Natural killer cell (primary cell): Measurements from ENCODE around the gene ATP11A. TPM values are rescaled to one million over a fixed set of nuclear protein-coding genes. Genes with fewer than 3 reads are reported as not detected.

Source experiments
- ATAC-seq, 3 donors: fragments of 150-1000 bp in 2 of 3; fragments of 200-7000 bp in 1 of 3; cut with Tn5 transposase; 1 replicate in 1 of 3; 2 replicates in 2 of 3; pipeline ENCODE4 v1.10.0; 2021; ENCODE audit warnings: mild to moderate bottlenecking in 2 of 3, moderate library complexity in 2 of 3
- DNase-seq, 2 donors: peaks; one replicate each; pipeline versions ENCODE4 v3.0.0 to v3.0.0-alpha.2; 2013 to 2021; ENCODE audit warnings: mixed read lengths in 1 of 2
- H3K27ac ChIP-seq: one replicate; pipeline ENCODE4 v1.5.1; 2013; ENCODE audit warnings: mild to moderate bottlenecking, low read length
- H3K27me3 ChIP-seq: one replicate; pipeline ENCODE4 v1.6.1; 2013; ENCODE audit warnings: low read length; ENCODE audit not compliant: control insufficient read depth, insufficient read depth
- H3K36me3 ChIP-seq: one replicate; pipeline ENCODE4 v1.6.1; 2013; ENCODE audit warnings: low read length; ENCODE audit not compliant: control insufficient read depth, insufficient read depth
- H3K4me1 ChIP-seq: one replicate; pipeline ENCODE4 v1.6.1; 2013; ENCODE audit warnings: low read length; ENCODE audit not compliant: control insufficient read depth, insufficient read depth
- H3K4me3 ChIP-seq: one replicate; pipeline ENCODE4 v1.5.1; 2013; ENCODE audit warnings: low read length
- H3K9me3 ChIP-seq: one replicate; pipeline ENCODE4 v1.6.1; 2013; ENCODE audit warnings: low read length; ENCODE audit not compliant: control insufficient read depth, insufficient read depth
- H3K27ac Mint-ChIP-seq, 2 donors: one replicate each; pipeline ENCODE4 v1.8.0; 2022; ENCODE audit warnings: mild to moderate bottlenecking in 2 of 2, mixed read lengths in 2 of 2, moderate library complexity in 1 of 2
- H3K27me3 Mint-ChIP-seq, 2 donors: one replicate each; pipeline ENCODE4 v1.8.0; 2022; ENCODE audit warnings: low read depth in 2 of 2, mixed read lengths in 2 of 2
- H3K36me3 Mint-ChIP-seq: one replicate; pipeline ENCODE4 v1.8.0; 2022; ENCODE audit warnings: mixed read lengths
- H3K4me1 Mint-ChIP-seq, 2 donors: one replicate each; pipeline ENCODE4 v1.8.0; 2022; ENCODE audit warnings: mixed read lengths in 2 of 2
- H3K4me3 Mint-ChIP-seq: one replicate; pipeline ENCODE4 v1.8.0; 2022; ENCODE audit warnings: mild to moderate bottlenecking, moderate library complexity, mixed read lengths
- H3K9me3 Mint-ChIP-seq, 2 donors: one replicate each; pipeline ENCODE4 v1.8.0; 2022; ENCODE audit warnings: mixed read lengths in 2 of 2
- CTCF ChIP-seq: fragments of 200-600 bp; IDR thresholded peaks from one replicate; pipeline ENCODE4 v1.8.0; 2022; ENCODE audit warnings: antibody characterized with exemption
- WGBS: methylation state at CpG from one replicate; pipeline ENCODE4 v1.1.7; 2013; ENCODE audit warnings: missing lambda C conversion rate; ENCODE audit not compliant: insufficient coverage; 5-methylcytosine and 5-hydroxymethylcytosine counted together
- intact Hi-C: fragments of 100-400 bp; cut with micrococcal nuclease; formaldehyde crosslinking; loops from one replicate; pipeline ENCODE4 v1.14.2; 2022
- total RNA-seq, 4 donors: library from RNA; stranded (reverse); fragments of 120-200 nt in 1 of 4; gene quantifications; one replicate each; pipeline versions ENCODE4 v1.2.3 to v1.2.4, GENCODE V29; 2013 to 2022

Gene ATP11A
- total RNA-seq, 3 donors from 2014 or later (not counting 1 experiment from before 2014, with no cell fraction given) = 47.1 to 68.6 (median 50.7) TPM

- Mint-ChIP-seq H3K27ac (no peak overlapping the region), H3K4me3 (no peak overlapping the region), H3K9me3 (no peaks in the 10 kb centered on the region), H3K4me1 (peaks cover 0 to 5% of the 10 kb centered on the region in 2 donors), H3K36me3 (no peaks in the 10 kb centered on the region), H3K27me3 (no peaks in the 10 kb centered on the region)
- intact Hi-C loops = no loop called here
- ATAC-seq = no peak
- no peaks in the 10 kb centered on the region for H3K36me3 ChIP-seq
- WGBS = 94% methylated on average over 18 of the region's 18 CpGs
- no peaks in the 10 kb centered on the region for H3K9me3 ChIP-seq
- no peak overlapping the region for H3K27ac ChIP-seq
- no peak overlapping the region for H3K4me3 ChIP-seq
- H3K27me3 ChIP-seq = no peaks in the 10 kb centered on the region
- DNase-seq = no peak
- peaks cover 2% of the 10 kb centered on the region for H3K4me1 ChIP-seq
- no peak for TF ChIP-seq CTCF
Observed at GRCh38 chr13:112867301-112867711, 177.5 kb downstream of the ATP11A start.

- ATAC-seq = no peak
Observed at GRCh38 chr13:112868308-112868707, 178.5 kb downstream of the ATP11A start.

GRCh38 chr13:112869202-112870050 lies 179.6 kb downstream of the ATP11A start:
- H3K9me3 Mint-ChIP-seq = peaks cover 8 to 10% of the 10 kb centered on the region in 2 donors
- H3K36me3 Mint-ChIP-seq = peaks cover 7% of the 10 kb centered on the region
- ATAC-seq (no peak), DNase-seq (no peak)
- TF ChIP-seq CTCF = no peak
- 61% methylated on average over 15 of the region's 15 CpGs for WGBS
- no peak overlapping the region for H3K4me3 Mint-ChIP-seq
- H3K4me3 ChIP-seq = no peak overlapping the region
- no peak overlapping the region for H3K27ac Mint-ChIP-seq
- no peaks in the 10 kb centered on the region for H3K36me3 ChIP-seq
- H3K27me3 ChIP-seq = no peaks in the 10 kb centered on the region
- H3K27me3 Mint-ChIP-seq = no peaks in the 10 kb centered on the region
- peaks cover 17% of the 10 kb centered on the region for H3K9me3 ChIP-seq
- intact Hi-C loops = no loop called here
- H3K4me1 Mint-ChIP-seq = peaks cover 14 to 20% of the 10 kb centered on the region in 2 donors
- peaks cover 24% of the 10 kb centered on the region for H3K4me1 ChIP-seq
- no peak overlapping the region for H3K27ac ChIP-seq

More at GRCh38 chr13:112868308-112868707, 178.5 kb downstream of the ATP11A start:
- Mint-ChIP-seq H3K4me1 (peaks cover 4 to 13% of the 10 kb centered on the region in 2 donors), H3K36me3 (peaks cover 2% of the 10 kb centered on the region), H3K4me3 (no peak overlapping the region), H3K9me3 (peaks cover 5 to 7% of the 10 kb centered on the region in 2 donors), H3K27ac (peak overlapping the region in 1 of 2 donors; percentile 4), H3K27me3 (no peaks in the 10 kb centered on the region)
- TF ChIP-seq CTCF = no peak
- intact Hi-C loops = no loop called here
- H3K4me3 ChIP-seq = no peak overlapping the region
- peaks cover 12% of the 10 kb centered on the region for H3K4me1 ChIP-seq
- DNase-seq = no peak
- 96% methylated on average over 5 of the region's 5 CpGs for WGBS
- no peaks in the 10 kb centered on the region for H3K36me3 ChIP-seq
- H3K27me3 ChIP-seq = no peaks in the 10 kb centered on the region
- peaks cover 10% of the 10 kb centered on the region for H3K9me3 ChIP-seq
- no peak overlapping the region for H3K27ac ChIP-seq

- Mint-ChIP-seq H3K4me3 (no peak overlapping the region), H3K36me3 (peaks cover 7% of the 10 kb centered on the region), H3K9me3 (peaks cover 8 to 10% of the 10 kb centered on the region in 2 donors), H3K27me3 (no peaks in the 10 kb centered on the region), H3K4me1 (peaks cover 19 to 24% of the 10 kb centered on the region in 2 donors), H3K27ac (no peak overlapping the region)
- no peak for TF ChIP-seq CTCF
- WGBS = 53% methylated on average over 1 of the region's 2 CpGs
- no peak overlapping the region for H3K4me3 ChIP-seq
- intact Hi-C loops = no loop called here
- no peak overlapping the region for H3K27ac ChIP-seq
- H3K4me1 ChIP-seq = peaks cover 29% of the 10 kb centered on the region
- DNase-seq (no peak), ATAC-seq (no peak)
- H3K27me3 ChIP-seq = no peaks in the 10 kb centered on the region
- no peaks in the 10 kb centered on the region for H3K36me3 ChIP-seq
- H3K9me3 ChIP-seq = peaks cover 17% of the 10 kb centered on the region
Observed at GRCh38 chr13:112870051-112870331, 180.2 kb downstream of the ATP11A start.
